Activated T-helper 1 cell treated with anti-CD3 and anti-CD28 coated beads, Interleukin-12 subunit alpha, Interleukin-12 subunit beta, Interleukin-2, Interleukin-4 antibody, amounts not matched to agents 30 ng/mL and 10 ng/mL and 1 ng/mL, durations not matched to agents 14 hours and 24 hours and 36 hours (primary cell): ENCODE data around the gene WNK1. TPM values are rescaled to one million over a fixed set of nuclear protein-coding genes. Genes with fewer than 3 reads are reported as not detected.
A peak's percentile ranks its signal among the peaks of the same experiment; 100 is the strongest.
"Not testable (repeated sequence)": the region's sequence is repeated elsewhere in the genome, so short reads cannot be mapped to it uniquely, and the experiment has no call there.

Experiments used
- DNase-seq: peaks from one replicate; pipeline ENCODE4 v3.0.0; 2021; ENCODE audit warnings: low spot score
- H3K27ac Mint-ChIP-seq: one replicate; pipeline ENCODE4 v1.8.0; 2021; ENCODE audit warnings: mild to moderate bottlenecking, mixed read lengths
- H3K27me3 Mint-ChIP-seq: one replicate; pipeline ENCODE4 v1.8.0; 2022; ENCODE audit warnings: mild to moderate bottlenecking, moderate library complexity, mixed read lengths; ENCODE audit not compliant: insufficient read depth
- H3K36me3 Mint-ChIP-seq: one replicate; pipeline ENCODE4 v1.8.0; 2021; ENCODE audit warnings: low read depth, mixed read lengths
- H3K4me1 Mint-ChIP-seq: one replicate; pipeline ENCODE4 v1.8.0; 2021; ENCODE audit warnings: low read depth, mixed read lengths
- H3K4me3 Mint-ChIP-seq: one replicate; pipeline ENCODE4 v1.8.0; 2021; ENCODE audit warnings: mild to moderate bottlenecking, moderate library complexity, mixed read lengths
- H3K9me3 Mint-ChIP-seq: one replicate; pipeline ENCODE4 v1.8.0; 2021; ENCODE audit warnings: mixed read lengths
- intact Hi-C: fragments of 100-400 bp; cut with micrococcal nuclease; formaldehyde crosslinking; loops from one replicate; pipeline ENCODE4 v1.15.1; 2024
- total RNA-seq: library from RNA; stranded (reverse); gene quantifications from 2 replicates; pipeline ENCODE4 v1.2.3, GENCODE V29; 2022

Gene WNK1
- total RNA-seq, 1 donor from 2014 or later: 178 TPM

GRCh38 chr12:793711-794110, 41.3 kb downstream of the WNK1 start:
- H3K9me3 Mint-ChIP-seq: no peaks in the 10 kb centered on the region
- peak overlapping the region; percentile 64 for H3K27ac Mint-ChIP-seq
- H3K4me3 Mint-ChIP-seq: no peak overlapping the region
- intact Hi-C loops: loop anchor here (2.0 kb wide), 1 partner anchor 15 kb away; no protein-coding TSS in a partner anchor
- H3K27me3 Mint-ChIP-seq: no peaks in the 10 kb centered on the region
- H3K4me1 Mint-ChIP-seq: peaks cover 80% of the 10 kb centered on the region
- peaks cover 16% of the 10 kb centered on the region for H3K36me3 Mint-ChIP-seq
- DNase-seq: no peak

GRCh38 chr12:795305-795704, 42.9 kb downstream of the WNK1 start:
- Mint-ChIP-seq H3K27me3 (no peaks in the 10 kb centered on the region), H3K9me3 (no peaks in the 10 kb centered on the region), H3K4me1 (peaks cover 64% of the 10 kb centered on the region), H3K4me3 (peak overlapping the region; percentile 6), H3K27ac (peak overlapping the region; percentile 87), H3K36me3 (peaks cover 15% of the 10 kb centered on the region)
- intact Hi-C loops: loop anchor here (1.0 to 2.0 kb wide), 10 partner anchors 15 to 219 kb away; partner anchors contain the start of gene WNK1
- DNase-seq: no peak

- no peak for DNase-seq
- Mint-ChIP-seq H3K4me3 (no peak overlapping the region), H3K36me3 (peaks cover 5% of the 10 kb centered on the region), H3K27ac (no peak overlapping the region), H3K9me3 (no peaks in the 10 kb centered on the region), H3K4me1 (peaks cover 50% of the 10 kb centered on the region), H3K27me3 (no peaks in the 10 kb centered on the region)
- intact Hi-C loops: no loop called here
Measured at GRCh38 chr12:800401-800800, 48.0 kb downstream of the WNK1 start.

DNA sequence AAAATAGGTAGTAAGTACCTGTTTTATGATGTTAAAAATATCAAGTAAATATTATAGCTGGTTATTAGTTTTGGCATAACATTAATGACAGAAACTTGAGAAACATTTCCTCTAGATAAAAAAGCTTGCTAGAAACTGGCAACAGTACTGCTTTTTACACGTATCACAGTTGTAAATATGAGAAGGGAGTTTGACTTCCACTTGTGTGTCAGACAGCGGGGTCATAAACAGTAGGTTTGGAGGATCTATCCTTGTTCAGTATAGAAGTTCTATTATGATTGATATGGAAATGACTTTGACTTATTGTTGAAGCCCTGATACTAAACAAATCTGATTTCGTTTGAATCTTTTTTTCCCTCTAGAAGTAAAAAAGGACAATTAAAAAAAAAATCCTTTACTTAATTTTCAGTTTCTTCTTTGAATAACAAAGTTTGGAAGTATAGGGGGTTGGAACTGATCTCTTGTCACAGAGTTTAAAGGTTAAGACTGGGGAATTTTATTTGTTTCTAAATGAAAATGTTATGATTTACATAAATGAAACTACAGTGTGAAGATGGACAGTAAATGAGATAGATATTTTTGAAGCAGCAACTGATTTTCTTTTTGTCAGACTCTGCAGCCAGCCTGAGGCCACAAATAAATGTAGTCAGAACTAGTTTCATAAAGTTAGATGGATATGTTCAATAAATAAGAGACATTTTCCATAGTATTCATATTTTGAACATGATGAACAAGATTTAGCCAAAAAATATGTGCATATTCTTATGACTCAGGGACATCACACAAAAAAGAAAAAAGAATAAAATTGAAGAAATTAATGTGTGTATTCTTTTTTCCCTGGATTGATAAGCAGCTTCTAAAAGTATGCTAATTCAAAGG, 50.1 kb downstream of the WNK1 start:
- Mint-ChIP-seq H3K4me3 (no peak overlapping the region), H3K27ac (no peak overlapping the region), H3K4me1 (peaks cover 48% of the 10 kb centered on the region), H3K36me3 (peaks cover 3% of the 10 kb centered on the region), H3K9me3 (no peaks in the 10 kb centered on the region), H3K27me3 (no peaks in the 10 kb centered on the region)
- no peak for DNase-seq
- intact Hi-C loops: no loop called here

- Mint-ChIP-seq H3K27me3 (no peaks in the 10 kb centered on the region), H3K36me3 (no peaks in the 10 kb centered on the region), H3K27ac (no peak overlapping the region), H3K4me3 (no peak overlapping the region), H3K9me3 (no peaks in the 10 kb centered on the region), H3K4me1 (peaks cover 60% of the 10 kb centered on the region)
- intact Hi-C loops: no loop called here
- no peak for DNase-seq
Measured at GRCh38 chr12:805022-805632, 52.7 kb downstream of the WNK1 start.

GRCh38 chr12:806200-806791, 53.9 kb downstream of the WNK1 start:
- Mint-ChIP-seq H3K4me1 (peaks cover 62% of the 10 kb centered on the region), H3K27ac (no peak overlapping the region), H3K36me3 (peaks cover 2% of the 10 kb centered on the region), H3K9me3 (no peaks in the 10 kb centered on the region), H3K4me3 (no peak overlapping the region), H3K27me3 (no peaks in the 10 kb centered on the region)
- no peak for DNase-seq
- intact Hi-C loops: no loop called here

GRCh38 chr12:807041-807735, 54.8 kb downstream of the WNK1 start:
- H3K27me3 Mint-ChIP-seq: no peaks in the 10 kb centered on the region
- H3K9me3 Mint-ChIP-seq: no peaks in the 10 kb centered on the region
- peak overlapping the region; percentile 31 for H3K27ac Mint-ChIP-seq
- peaks cover 2% of the 10 kb centered on the region for H3K36me3 Mint-ChIP-seq
- no peak for DNase-seq
- H3K4me1 Mint-ChIP-seq: peaks cover 66% of the 10 kb centered on the region
- peak overlapping the region; percentile 31 for H3K4me3 Mint-ChIP-seq
- intact Hi-C loops: no loop called here

DNA sequence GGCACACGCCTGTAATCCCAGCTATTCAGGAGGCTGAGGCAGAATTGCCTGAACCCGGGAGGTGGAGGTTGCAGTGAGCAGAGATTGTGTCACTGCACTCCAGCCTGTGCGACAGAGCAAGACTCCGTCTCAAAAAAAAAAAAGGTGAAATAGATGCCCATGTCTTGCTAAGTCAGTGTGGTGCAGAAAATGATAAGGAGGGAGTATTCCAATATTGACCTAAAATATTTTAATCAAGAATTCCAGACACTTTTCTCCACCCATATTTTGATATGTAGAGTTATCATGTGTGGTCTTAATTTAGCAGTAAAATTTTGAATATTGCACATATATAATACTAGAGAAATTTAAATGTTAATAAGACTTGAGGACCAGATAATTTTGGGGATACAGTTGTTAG, 57.7 kb downstream of the WNK1 start:
- intact Hi-C loops: loop anchor here (1.0 to 5.0 kb wide), 5 partner anchors 15 to 358 kb away; no protein-coding TSS in a partner anchor
- Mint-ChIP-seq H3K27me3 (no peaks in the 10 kb centered on the region), H3K4me1 (peaks cover 64% of the 10 kb centered on the region), H3K27ac (no peak overlapping the region), H3K4me3 (no peak overlapping the region), H3K36me3 (peaks cover 8% of the 10 kb centered on the region), H3K9me3 (no peaks in the 10 kb centered on the region)
- DNase-seq: no peak

GRCh38 chr12:810671-811415, 58.5 kb downstream of the WNK1 start:
- Mint-ChIP-seq H3K27me3 (no peaks in the 10 kb centered on the region), H3K36me3 (peaks cover 9% of the 10 kb centered on the region), H3K9me3 (no peaks in the 10 kb centered on the region), H3K27ac (peak overlapping the region; percentile 75), H3K4me1 (peaks cover 68% of the 10 kb centered on the region), H3K4me3 (peak overlapping the region; percentile 20)
- DNase-seq: no peak
- intact Hi-C loops: loop anchor here (1.0 to 5.0 kb wide), 5 partner anchors 16 to 359 kb away; no protein-coding TSS in a partner anchor

- no peak for DNase-seq
- no peak overlapping the region for H3K27ac Mint-ChIP-seq
- H3K4me1 Mint-ChIP-seq: peaks cover 61% of the 10 kb centered on the region
- peaks cover 14% of the 10 kb centered on the region for H3K36me3 Mint-ChIP-seq
- H3K9me3 Mint-ChIP-seq: no peaks in the 10 kb centered on the region
- H3K4me3 Mint-ChIP-seq: no peak overlapping the region
- no peaks in the 10 kb centered on the region for H3K27me3 Mint-ChIP-seq
- intact Hi-C loops: loop anchor here (5.0 kb wide), 3 partner anchors 34 to 361 kb away; no protein-coding TSS in a partner anchor
Measured at GRCh38 chr12:812950-813349, 60.6 kb downstream of the WNK1 start.

DNA sequence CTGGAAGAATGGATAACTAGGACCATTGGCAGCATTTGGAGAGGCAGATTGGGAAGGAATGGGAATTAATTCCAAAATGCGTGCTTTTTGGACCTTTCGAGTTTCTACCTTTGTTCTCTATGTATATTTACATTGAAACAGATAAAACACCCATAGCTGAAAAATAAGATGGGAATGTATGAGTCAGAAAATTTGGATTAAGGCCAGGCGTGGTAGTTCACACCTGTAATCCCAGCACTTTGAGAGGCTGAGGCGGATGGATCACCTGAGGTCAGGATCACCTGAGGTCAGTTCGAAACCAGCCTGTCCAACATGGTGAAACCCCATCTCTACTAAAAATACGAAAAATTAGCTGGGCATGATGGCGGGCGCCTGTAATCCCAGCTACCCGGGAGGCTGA, 65.1 kb downstream of the WNK1 start:
- not testable (repeated sequence) for H3K27ac Mint-ChIP-seq
- peaks cover 63% of the 10 kb centered on the region for H3K4me1 Mint-ChIP-seq
- peaks cover 21% of the 10 kb centered on the region for H3K36me3 Mint-ChIP-seq

More for the DNA sequence above, 65.1 kb downstream of the WNK1 start:
- H3K27me3 Mint-ChIP-seq, DNase-seq, H3K9me3 Mint-ChIP-seq, H3K4me3 Mint-ChIP-seq: not testable (repeated sequence)
- intact Hi-C loops: loop anchor here (2.0 to 5.0 kb wide), 2 partner anchors 275 to 765 kb away; no protein-coding TSS in a partner anchor
